Hair follicle dermal papilla cell (primary cell): ENCODE results near the gene CCDC33. TPM values are rescaled to one million over a fixed set of nuclear protein-coding genes. Genes with fewer than 3 reads are reported as not detected.

Experiments used
- total RNA-seq: library from RNA; depleted of rRNA; stranded (reverse); fragments of >200 nt; gene quantifications from 2 replicates; pipeline ENCODE4 v1.2.3, GENCODE V29; 2012

CCDC33 gene
- total RNA-seq, result not detected in 2 replicates

DNA sequence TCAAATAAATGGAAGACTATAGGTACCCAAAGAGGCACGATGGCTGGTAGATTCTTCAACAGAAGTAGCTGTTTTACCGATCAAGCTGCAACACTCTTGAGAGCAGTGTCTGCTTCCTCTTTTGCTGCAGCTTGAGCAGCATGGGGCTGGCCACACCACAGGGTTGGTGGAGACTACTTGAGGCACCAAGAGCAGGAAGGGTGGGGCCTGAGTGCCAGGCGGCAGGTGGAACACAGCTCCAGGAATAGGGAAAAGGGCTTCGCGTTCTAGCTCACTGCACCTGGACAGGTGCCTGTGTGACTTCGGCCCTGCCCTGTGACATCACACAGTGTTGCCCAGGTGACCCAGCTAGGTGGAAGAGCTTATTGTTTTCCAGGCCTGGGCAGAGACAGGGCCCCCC lies at the start of gene CCDC33:
TSS of gene CCDC33 (plus strand) at position 365 of the 400 bp plus-strand sequence. CDS start 394 bp downstream, outside the sequence.

DNA sequence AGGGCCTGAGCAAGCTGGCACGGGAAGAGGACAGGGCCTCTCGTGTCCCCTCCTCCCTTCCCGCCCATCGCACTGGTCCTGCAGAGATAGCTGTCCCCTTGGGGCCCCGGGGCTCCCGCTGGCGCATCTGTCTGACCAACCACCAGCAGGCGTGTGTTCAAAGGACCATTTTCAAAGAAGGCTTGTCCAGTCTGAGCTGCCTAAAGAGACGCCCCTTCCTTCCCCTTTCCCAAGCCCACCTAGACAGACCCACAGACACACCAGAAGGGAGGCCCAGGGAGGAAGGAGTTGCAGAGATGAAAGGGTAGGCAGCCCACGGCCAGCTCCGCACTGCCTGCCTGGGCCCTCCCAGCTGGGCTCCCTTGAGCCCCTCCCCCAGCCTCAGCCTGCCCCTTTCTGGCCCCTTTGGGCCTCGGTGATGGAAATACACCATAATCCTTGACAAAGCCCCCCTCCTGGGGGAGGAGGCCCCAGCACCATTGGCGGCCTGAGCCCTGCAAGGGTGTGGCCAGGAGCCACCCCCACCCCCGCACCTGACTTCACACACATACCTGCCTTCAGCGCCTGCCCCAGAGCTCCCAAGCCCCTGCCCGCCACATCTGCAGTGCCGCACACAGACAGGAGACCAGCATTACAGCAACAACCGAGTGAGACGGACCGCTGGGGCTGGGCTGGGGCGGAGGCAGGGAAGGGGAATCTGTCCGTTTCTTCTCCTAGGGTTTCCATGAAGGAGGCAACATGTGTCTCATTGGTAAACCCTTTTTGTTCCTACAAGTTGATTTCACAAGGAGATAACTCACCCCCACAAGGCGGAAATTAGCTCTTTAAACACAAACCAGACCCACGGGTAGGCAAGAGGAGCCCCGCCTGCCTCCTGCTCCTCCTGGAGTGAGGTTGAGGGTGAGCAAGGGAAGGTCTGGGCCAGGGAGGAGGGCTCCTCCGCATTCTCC lies 33.4 kb upstream of the CCDC33 start, which contains the start of gene STRA6:
TSS of gene STRA6 (minus strand) at position 336 of the 950 bp plus-strand sequence. CDS start 520 bp downstream, outside the sequence.

DNA sequence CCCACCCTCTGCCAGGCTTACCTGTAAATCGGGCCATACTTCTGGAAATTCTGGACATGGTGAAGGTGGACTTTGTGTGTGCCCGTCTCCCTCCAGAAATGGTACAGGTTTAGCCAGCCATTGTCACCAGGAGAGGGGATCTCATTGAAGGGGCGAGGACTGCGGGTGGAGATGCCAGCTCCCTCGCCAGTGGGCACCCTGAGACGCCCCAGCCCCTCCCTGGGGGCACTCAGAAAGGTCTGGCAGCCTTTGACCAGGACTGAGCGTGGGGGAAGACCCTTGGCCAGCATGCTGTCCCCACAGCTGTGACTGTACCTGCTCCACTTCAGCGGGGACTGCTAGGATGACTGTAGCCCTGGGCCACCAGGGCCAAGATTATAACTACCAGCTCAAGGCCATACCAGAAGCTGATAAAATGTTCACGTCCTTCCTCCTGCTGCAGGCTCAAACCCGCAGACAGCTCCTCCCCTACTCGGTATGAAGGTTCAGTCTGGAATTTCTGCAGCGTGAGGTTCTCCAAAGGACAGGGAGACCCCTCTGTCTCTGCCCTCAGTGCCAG lies 131.2 kb downstream of the CCDC33 start, which contains the start of gene CYP11A1:
TSS of gene CYP11A1 (minus strand) at position 351 of the 559 bp plus-strand sequence. CDS start at position 290, 61 bp downstream.

Other genes with a start within 250 kb of the CCDC33 start
- gene STOML1, start 244.0 kb upstream of the CCDC33 start, total RNA-seq, result 22.6 and 32.2 TPM in 2 replicates
- 123 and 146 TPM in 2 replicates for gene PML, start 241.6 kb upstream of the CCDC33 start, total RNA-seq
- not detected in 2 replicates for gene GOLGA6A, start 153.8 kb upstream of the CCDC33 start, total RNA-seq
- gene ISLR2, start 105.7 kb upstream of the CCDC33 start, total RNA-seq, result 0.73 TPM in 1 of 2 replicates, not detected in the other
- gene ISLR, start 62.6 kb upstream of the CCDC33 start, total RNA-seq, result 194 and 325 TPM in 2 replicates
- gene STRA6, start 33.5 kb upstream of the CCDC33 start, total RNA-seq, result 1.1 and 5.2 TPM in 2 replicates
- gene CYP11A1, start 131.3 kb downstream of the CCDC33 start, total RNA-seq, result 0.36 and 0.81 TPM in 2 replicates
- gene SEMA7A, start 197.6 kb downstream of the CCDC33 start, total RNA-seq, result 34.2 and 41.2 TPM in 2 replicates
- gene UBL7, start 224.8 kb downstream of the CCDC33 start, total RNA-seq, result 44.0 and 49.2 TPM in 2 replicates